PC-3 (cell line): ENCODE data around the gene SCUBE1. TPM values are rescaled to one million over a fixed set of nuclear protein-coding genes. Genes with fewer than 3 reads are reported as not detected.

Experiments used
- ATAC-seq: fragments of 200-7000 bp; cut with Tn5 transposase; 2 replicates; pipeline ENCODE4 v1.9.1; 2020; ENCODE audit warnings: mild to moderate bottlenecking, moderate library complexity
- BruUV-seq: library from RNA; stranded (reverse); fragments of 400-500 nt; replicated peaks from 2 replicates; lab custom pipeline; 2021; lab: Mats Ljungman, UMichigan
- CTCF ChIA-PET: fragments of 300-600 bp; sonication (Branson Sonifier 250); formaldehyde crosslinking; loops from one replicate; lab custom pipeline; 2022; ENCODE audit warnings: antibody characterized with exemption; lab: Charles Lee
- POLR2A ChIA-PET: fragments of 300-600 bp; sonication (Branson Sonifier 250); formaldehyde crosslinking; loops from one replicate; lab custom pipeline; 2022; ENCODE audit warnings: antibody characterized with exemption; ENCODE audit not compliant: unreplicated experiment; lab: Charles Lee
- DNase-seq: peaks from one replicate; pipeline ENCODE4 v3.0.0-alpha.2; 2015
- H2AFZ ChIP-seq: fragments of 300-600 bp; sonication (generic); 2 replicates; pipeline ENCODE4 v1.6.0; 2016; ENCODE audit warnings: antibody characterized with exemption, low read length
- H3F3A ChIP-seq: fragments of 300-600 bp; sonication (generic); one replicate; pipeline ENCODE4 v1.6.0; 2017; ENCODE audit warnings: antibody characterized with exemption, low read length, control low read depth, mild to moderate bottlenecking; ENCODE audit not compliant: unreplicated experiment
- H3K27ac ChIP-seq: fragments of 300-600 bp; sonication (generic); 2 replicates; pipeline ENCODE4 v1.5.1; 2016; ENCODE audit warnings: mild to moderate bottlenecking, low read length
- H3K27me3 ChIP-seq: fragments of 300-600 bp; sonication (generic); 2 replicates; pipeline ENCODE4 v1.6.1; 2016; ENCODE audit warnings: low read length, mixed read lengths
- H3K36me3 ChIP-seq: fragments of 300-600 bp; sonication (generic); 2 replicates; pipeline ENCODE4 v1.6.1; 2016; ENCODE audit warnings: low read depth, mixed run types, low read length, mixed read lengths
- H3K4me1 ChIP-seq: fragments of 300-600 bp; sonication (generic); 2 replicates; pipeline ENCODE4 v1.5.1; 2016; ENCODE audit warnings: low read length; ENCODE audit not compliant: insufficient read depth
- H3K4me2 ChIP-seq: fragments of 300-600 bp; sonication (generic); 2 replicates; pipeline ENCODE4 v1.6.0; 2016; ENCODE audit warnings: low read length
- H3K4me3 ChIP-seq: fragments of 300-600 bp; sonication (generic); 2 replicates; pipeline ENCODE4 v1.5.1; 2016; ENCODE audit warnings: mild to moderate bottlenecking, low read length, mixed read lengths
- H3K79me2 ChIP-seq: fragments of 300-600 bp; sonication (generic); 2 replicates; pipeline ENCODE4 v1.6.1; 2017; ENCODE audit warnings: low read length, mixed read lengths
- H3K9ac ChIP-seq: fragments of 300-600 bp; sonication (generic); 2 replicates; pipeline ENCODE4 v1.6.0; 2016; ENCODE audit warnings: mild to moderate bottlenecking, low read length
- H3K9me2 ChIP-seq: fragments of 300-600 bp; sonication (generic); replicated peaks from 2 replicates; pipeline ENCODE4 v1.6.1; 2016; ENCODE audit warnings: mixed run types, low read length, mixed read lengths
- H3K9me3 ChIP-seq: fragments of 300-600 bp; sonication (generic); 2 replicates; pipeline ENCODE4 v1.6.1; 2016; ENCODE audit warnings: low read length, mixed read lengths
- H4K20me1 ChIP-seq: fragments of 300-600 bp; sonication (generic); 2 replicates; pipeline ENCODE4 v1.6.1; 2016; ENCODE audit warnings: low read length, mixed read lengths
- CTCF ChIP-seq: fragments of 300-600 bp; sonication (generic); conservative IDR thresholded peaks from 2 replicates; pipeline ENCODE4 v1.5.1; 2017; ENCODE audit warnings: antibody characterized with exemption, low read depth, mild to moderate bottlenecking, low read length
- EZH2 ChIP-seq: fragments of 300-600 bp; sonication (generic); IDR thresholded peaks from one replicate; pipeline ENCODE4 v1.6.1; 2017; ENCODE audit warnings: antibody characterized with exemption, mild to moderate bottlenecking, low read length; ENCODE audit not compliant: unreplicated experiment
- EZH2phosphoT487 ChIP-seq: fragments of 300-600 bp; sonication (generic); IDR thresholded peaks from 2 replicates; pipeline ENCODE4 v1.6.1; 2018; ENCODE audit warnings: mild to moderate bottlenecking, antibody characterized with exemption, low read length, borderline replicate concordance
- intact Hi-C: fragments of 100-400 bp; cut with micrococcal nuclease; formaldehyde crosslinking; loops from 2 replicates; pipeline ENCODE4 v1.9.0; 2023
- total RNA-seq: library from RNA; depleted of rRNA; stranded (reverse); fragments of >200 nt; gene quantifications from 2 replicates; pipeline ENCODE4 v1.2.3, GENCODE V29; 2014

The SCUBE1 gene
- total RNA-seq, 1 experiment from 2014 or later, result not detected

- H4K20me1 ChIP-seq, result no peaks in the 10 kb centered on the region
- intact Hi-C loops, result no loop called here
- ChIA-PET CTCF (no interaction called here), POLR2A (no interaction called here)
- no peak for ATAC-seq
- DNase-seq, result no peak
- no peaks in the 10 kb centered on the region for H3K9me3 ChIP-seq
- H3K36me3 ChIP-seq, result no peaks in the 10 kb centered on the region
- no peak for TF ChIP-seq EZH2phosphoT487
- no peak for TF ChIP-seq EZH2
- TF ChIP-seq CTCF, result no peak
- no peak overlapping the region for H3K27ac ChIP-seq
- peaks cover 3% of the 10 kb centered on the region for H3F3A ChIP-seq
- H3K4me1 ChIP-seq, result peaks cover 18% of the 10 kb centered on the region
- no peak overlapping the region for H2AFZ ChIP-seq
- no peak overlapping the region for H3K9ac ChIP-seq
- no peaks in the 10 kb centered on the region for H3K27me3 ChIP-seq
- no peaks in the 10 kb centered on the region for H3K9me2 ChIP-seq
- BruUV-seq, result no TSS peak
- peaks cover 25% of the 10 kb centered on the region for H3K79me2 ChIP-seq
- no peak overlapping the region for H3K4me3 ChIP-seq
- H3K4me2 ChIP-seq, result no peak overlapping the region
Observed at GRCh38 chr22:43188829-43189545, 154.2 kb downstream of the SCUBE1 start.

- intact Hi-C loops, result no loop called here
- H3K27ac ChIP-seq, result peak overlapping the region; percentile 79
- peaks cover 24% of the 10 kb centered on the region for H3K4me1 ChIP-seq
- POLR2A ChIA-PET, result interaction anchor here (0.5 to 0.8 kb wide), 4 partner anchors 34 to 551 kb away, joined by 4 to 6 read pairs (median 5); no protein-coding TSS in a partner anchor
- H2AFZ ChIP-seq, result peak overlapping the region; percentile 91
- H3K4me2 ChIP-seq, result peak overlapping the region; percentile 84
- H3K4me3 ChIP-seq, result peak overlapping the region; percentile 66
- CTCF ChIA-PET, result interaction anchor here (0.6 to 1.4 kb wide), 2 partner anchors 41 to 332 kb away, joined by 3 to 4 read pairs; no protein-coding TSS in a partner anchor
- H3K27me3 ChIP-seq, result no peaks in the 10 kb centered on the region
- no peaks in the 10 kb centered on the region for H4K20me1 ChIP-seq
- peak overlapping the region; percentile 85 for H3K9ac ChIP-seq
- no peaks in the 10 kb centered on the region for H3K36me3 ChIP-seq
- peaks cover 37% of the 10 kb centered on the region for H3K79me2 ChIP-seq
- peaks cover 3% of the 10 kb centered on the region for H3F3A ChIP-seq
- ATAC-seq (peak; percentile 88), DNase-seq (peak; percentile 90)
- TF ChIP-seq CTCF (peak; percentile 34; the same call in 1 of the 2 replicates), EZH2phosphoT487 (no peak)
- BruUV-seq, result no TSS peak
- H3K9me2 ChIP-seq, result no peaks in the 10 kb centered on the region
- no peaks in the 10 kb centered on the region for H3K9me3 ChIP-seq
Observed at GRCh38 chr22:43187171-43188099, 155.7 kb downstream of the SCUBE1 start.
